GM13976 (cell line): ENCODE measurements around the gene CFAP57.

Experiments
- DNase-seq: peaks from one replicate; pipeline ENCODE4 v3.0.0; 2012; ENCODE audit warnings: low spot score
- CTCF ChIP-seq: IDR thresholded peaks from 2 replicates; pipeline ENCODE4 v1.5.1; 2012; ENCODE audit warnings: borderline replicate concordance, mild to moderate bottlenecking; ENCODE audit not compliant: insufficient read depth; ENCODE audit errors: extremely low read depth, missing control alignments, control extremely low read depth
- in situ Hi-C: fragments of 300-500 bp; cut with MboI; formaldehyde crosslinking; loops from one replicate; pipeline ENCODE4 v1.12.0; 2022; ENCODE audit warnings: low sequenced_read_pairs, mixed read lengths, inconsistent platforms; ENCODE audit not compliant: unreplicated experiment

The CFAP57 gene

DNA sequence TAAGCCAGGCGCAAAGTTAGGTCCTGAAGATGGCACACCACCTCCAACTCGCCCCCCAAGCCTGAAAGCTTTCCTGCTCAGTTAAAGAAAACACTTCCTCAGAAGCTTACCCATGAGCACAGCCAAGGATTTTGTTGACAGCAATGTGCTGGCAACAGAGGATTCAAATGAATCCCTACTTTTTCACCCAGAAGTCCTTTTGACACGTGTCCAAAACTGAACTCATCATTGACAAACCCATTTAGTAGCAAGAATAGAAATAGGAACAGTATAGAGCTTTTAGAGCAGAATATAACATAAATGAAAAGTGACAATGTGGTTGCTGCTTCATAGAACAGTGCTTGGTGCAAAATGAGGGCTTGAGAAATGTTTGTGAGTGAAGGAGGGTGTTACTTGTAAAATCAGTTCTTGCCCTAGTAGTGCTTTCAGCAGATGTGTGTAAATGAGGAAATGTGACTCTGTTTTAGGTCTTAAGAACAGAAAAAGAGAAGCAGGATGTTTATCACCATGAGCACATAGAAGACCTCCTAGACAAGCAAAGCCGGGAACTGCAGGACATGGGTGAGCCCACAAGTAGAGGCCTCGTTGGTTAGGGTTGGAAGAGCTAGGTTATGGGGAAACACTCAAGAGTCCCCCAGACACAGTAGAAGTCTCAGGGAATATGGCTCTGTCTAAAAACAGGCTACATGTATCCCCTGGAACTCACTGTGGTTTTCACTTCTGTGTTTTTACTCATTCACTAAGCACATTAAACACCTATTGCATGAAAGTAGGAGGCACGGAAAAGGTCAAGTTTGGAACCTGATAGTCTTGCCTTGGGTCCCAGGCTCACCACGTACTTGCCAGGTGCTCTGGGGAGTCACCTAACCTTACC lies 49.0 kb downstream of the CFAP57 start:
- DNase-seq, result peak; percentile 58

DNA sequence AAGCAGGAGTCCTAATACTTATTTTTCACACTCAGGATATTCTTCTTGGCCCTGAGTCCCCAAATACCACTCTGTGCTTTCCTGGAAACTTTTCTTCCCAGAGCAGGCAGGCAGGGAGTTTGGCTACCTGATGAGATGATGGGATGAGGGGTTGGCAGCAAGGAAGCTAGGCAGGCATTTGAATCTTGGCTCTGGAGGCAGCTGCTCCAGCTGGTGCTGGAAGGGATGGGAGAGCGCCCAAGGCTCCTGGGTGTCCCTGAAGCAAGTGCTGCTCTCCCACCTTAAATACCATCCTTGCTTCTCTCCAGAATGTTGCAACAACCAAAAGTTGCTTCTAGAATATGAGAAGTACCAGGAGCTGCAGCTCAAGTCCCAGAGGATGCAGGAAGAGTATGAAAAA lies 49.7 kb downstream of the CFAP57 start:
- no peak for DNase-seq
- TF ChIP-seq CTCF, result no peak
- in situ Hi-C loops, result loop anchor here (10.0 kb wide), 1 partner anchor 193 kb away; no protein-coding TSS in a partner anchor

More for the DNA sequence above, 49.0 kb downstream of the CFAP57 start:
- TF ChIP-seq CTCF, result no peak
- in situ Hi-C loops, result loop anchor here (10.0 kb wide), 1 partner anchor 194 kb away; no protein-coding TSS in a partner anchor

DNA sequence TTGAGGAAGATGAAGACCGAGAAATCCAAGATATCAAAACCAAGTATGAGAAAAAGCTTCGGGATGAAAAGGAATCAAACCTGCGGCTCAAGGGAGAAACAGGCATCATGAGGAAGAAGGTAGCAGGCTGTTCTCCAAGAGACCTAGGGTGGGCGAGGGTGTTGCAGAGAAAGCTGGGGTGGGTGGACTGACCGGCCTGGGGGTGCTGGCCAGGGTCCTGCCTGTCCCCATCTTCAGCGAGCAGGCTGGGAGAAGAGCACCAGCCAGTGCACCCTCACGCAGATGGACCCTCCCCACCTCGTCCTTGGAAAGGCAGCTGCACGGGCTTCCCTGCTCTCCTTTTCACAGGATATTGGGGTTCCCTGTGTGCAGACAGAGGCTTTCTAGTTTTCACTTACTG lies 50.7 kb downstream of the CFAP57 start:
- TF ChIP-seq CTCF, result no peak
- in situ Hi-C loops, result loop anchor here (10.0 kb wide), 1 partner anchor 192 kb away; no protein-coding TSS in a partner anchor
- DNase-seq, result no peak

- in situ Hi-C loops, result loop anchor here (10.0 to 25.0 kb wide), 3 partner anchors 137 to 712 kb away; partner anchors contain the start of genes ARTN, CDC20, ELOVL1 and IPO13
- no peak for TF ChIP-seq CTCF
- DNase-seq, result no peak
Observed at GRCh38 chr1:43225168-43225567, 53.0 kb downstream of the CFAP57 start.

DNA sequence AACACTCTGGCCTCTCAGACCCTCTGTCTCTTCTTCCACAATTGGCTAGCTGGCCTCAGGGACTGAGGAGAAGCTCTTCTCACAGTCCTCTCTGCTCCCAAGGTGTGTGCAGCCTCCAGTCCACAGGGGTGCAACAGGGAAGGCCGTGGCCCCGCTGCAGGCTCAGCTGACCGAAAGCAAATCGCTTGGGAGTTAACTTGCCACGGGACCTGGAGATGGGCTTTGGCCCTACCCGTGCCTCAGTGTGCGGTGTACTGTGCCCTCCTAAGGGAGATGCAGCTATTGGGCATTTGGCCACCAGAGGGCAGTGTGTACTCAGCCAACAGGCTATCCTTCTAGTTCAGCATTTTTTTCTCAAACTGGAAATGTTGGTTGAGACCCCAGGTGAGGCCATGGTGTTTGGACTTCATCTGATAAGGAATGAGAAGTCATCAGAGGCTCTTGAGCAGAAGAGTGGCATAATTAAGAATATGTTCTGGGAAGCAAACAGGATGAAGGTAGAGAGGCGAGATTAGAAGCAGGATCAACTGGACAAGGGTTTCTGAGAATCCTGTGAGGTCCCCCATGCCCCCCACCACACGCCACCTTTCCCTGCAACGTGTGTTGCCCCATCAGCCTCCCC lies 55.1 kb downstream of the CFAP57 start:
- TF ChIP-seq CTCF, result peak; percentile 93
- peak; percentile 82 for DNase-seq
- in situ Hi-C loops, result loop anchor here (10.0 to 25.0 kb wide), 3 partner anchors 135 to 710 kb away; partner anchors contain the start of genes ARTN, CDC20, ELOVL1 and IPO13

GRCh38 chr1:43229826-43230780 lies 58.0 kb downstream of the CFAP57 start:
- TF ChIP-seq CTCF, result no peak
- in situ Hi-C loops, result loop anchor here (10.0 to 25.0 kb wide), 3 partner anchors 132 to 707 kb away; partner anchors contain the start of genes ARTN, CDC20, ELOVL1 and IPO13
- no peak for DNase-seq
